Stimulated activated CD4-positive, alpha-beta T cell treated with anti-CD3 and anti-CD28 coated beads, Interleukin-4, amount 100 ng/mL, for 48 hours (primary cell): ENCODE measurements around the gene ACAN.

Experiments
- DNase-seq, 2 donors: peaks; one replicate each; pipeline ENCODE4 v3.0.0-alpha.2; 2020; ENCODE audit warnings: low read depth in 2 of 2

Gene ACAN

GRCh38 chr15:88843334-88843733 is 40.1 kb downstream of the ACAN start:
- DNase-seq = no peak

DNA sequence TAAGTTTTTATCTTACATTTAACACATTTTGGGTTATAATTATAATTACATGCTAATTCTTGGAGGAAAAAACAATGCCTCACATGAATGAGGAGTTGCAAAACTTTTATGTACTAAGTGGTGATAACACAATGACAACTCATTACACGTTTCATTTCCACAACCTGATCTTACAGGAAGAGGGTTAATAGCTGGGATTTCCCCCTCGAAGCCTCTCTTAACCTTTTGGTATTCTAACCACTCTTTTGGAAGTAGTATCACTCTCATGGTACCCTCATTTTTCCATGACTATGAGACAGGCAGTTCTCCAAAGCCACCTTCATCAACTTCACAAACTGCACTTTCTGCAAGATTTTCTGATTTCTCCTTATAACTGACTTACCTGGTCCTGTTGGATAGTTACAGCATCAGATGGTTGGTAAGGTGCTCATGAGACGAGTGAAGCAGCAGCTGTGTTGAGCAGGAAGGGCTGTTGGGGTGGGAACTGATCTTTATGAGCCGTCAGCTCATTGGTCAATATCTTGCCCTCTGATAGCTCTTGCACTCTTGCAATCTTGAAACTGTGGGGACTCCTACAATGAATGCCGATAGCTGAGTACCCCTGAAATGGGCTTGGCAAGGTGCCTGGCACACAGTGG is 41.6 kb downstream of the ACAN start:
- DNase-seq = no peak

- DNase-seq = no peak
Measured at GRCh38 chr15:88845616-88846015, 42.4 kb downstream of the ACAN start.

- DNase-seq = no peak
Measured at GRCh38 chr15:88847144-88847543, 43.9 kb downstream of the ACAN start.

- DNase-seq = no peak
Measured at GRCh38 chr15:88848203-88848602, 45.0 kb downstream of the ACAN start.

DNA sequence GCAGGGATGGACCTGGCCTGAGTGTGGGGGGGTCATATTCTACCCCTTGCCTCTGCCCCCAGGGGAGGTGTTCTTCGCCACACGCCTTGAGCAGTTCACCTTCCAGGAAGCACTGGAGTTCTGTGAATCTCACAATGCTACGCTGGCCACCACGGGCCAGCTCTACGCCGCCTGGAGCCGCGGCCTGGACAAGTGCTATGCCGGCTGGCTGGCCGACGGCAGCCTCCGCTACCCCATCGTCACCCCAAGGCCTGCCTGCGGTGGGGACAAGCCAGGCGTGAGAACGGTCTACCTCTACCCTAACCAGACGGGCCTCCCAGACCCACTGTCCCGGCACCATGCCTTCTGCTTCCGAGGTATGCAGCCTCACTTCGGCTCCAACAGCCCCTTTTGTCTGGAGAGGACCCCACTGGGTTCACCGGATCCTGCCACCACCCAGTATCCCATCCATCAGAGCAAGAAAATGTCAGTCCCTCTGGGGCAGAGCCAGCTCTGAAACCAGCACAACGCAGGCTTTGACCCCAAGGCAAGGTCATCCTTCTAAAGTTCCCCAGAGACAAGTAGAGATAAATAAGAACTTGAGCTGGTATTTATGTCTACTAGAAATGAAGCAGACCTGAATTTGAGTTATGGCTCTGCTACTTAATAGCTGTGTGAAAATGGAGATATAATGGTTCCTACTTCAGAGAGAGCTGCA is 46.3 kb downstream of the ACAN start:
- DNase-seq = no peak

DNA sequence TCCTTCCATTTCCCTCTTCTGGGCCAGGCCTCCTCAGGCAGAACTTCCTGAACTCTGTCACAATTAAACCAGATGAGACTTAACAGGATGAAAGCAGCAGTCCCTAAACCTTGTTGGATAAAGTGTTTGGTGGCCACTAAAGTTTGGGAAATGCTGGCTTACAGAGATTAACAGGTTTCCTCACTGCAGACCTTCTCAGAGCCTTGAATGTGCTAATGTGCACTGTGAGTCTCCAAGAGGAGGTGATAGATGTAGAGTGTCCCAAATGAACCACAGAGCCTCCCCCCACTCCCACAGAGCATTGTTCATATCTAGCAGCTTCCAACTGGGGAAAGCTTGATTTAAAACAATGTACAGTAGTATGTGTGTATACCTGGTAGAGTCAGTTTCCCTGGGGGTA is 49.2 kb downstream of the ACAN start:
- no peak for DNase-seq

- no peak for DNase-seq
Measured at GRCh38 chr15:88858934-88859333, 55.7 kb downstream of the ACAN start.

DNA sequence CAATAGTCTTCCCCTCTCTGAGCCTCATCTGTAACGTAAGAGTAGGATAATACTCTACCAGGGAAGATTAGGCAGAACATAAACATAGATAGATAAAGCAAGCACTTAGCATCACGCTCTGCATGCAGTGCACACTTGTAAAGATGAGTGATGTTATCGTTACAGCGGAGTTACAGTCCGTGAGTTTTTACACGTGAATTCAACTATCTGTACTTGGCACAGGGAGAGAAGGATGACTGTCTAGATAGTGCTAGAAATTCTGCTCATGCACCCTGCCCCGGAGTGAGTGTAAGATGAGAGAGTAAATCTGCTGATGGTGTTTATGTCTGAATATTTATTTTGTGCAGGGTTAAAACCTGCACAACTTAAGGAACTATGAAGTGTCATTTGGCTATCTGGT is 56.3 kb downstream of the ACAN start:
- DNase-seq = no peak

- DNase-seq = no peak
Measured at GRCh38 chr15:88860212-88860611, 57.0 kb downstream of the ACAN start.

DNA sequence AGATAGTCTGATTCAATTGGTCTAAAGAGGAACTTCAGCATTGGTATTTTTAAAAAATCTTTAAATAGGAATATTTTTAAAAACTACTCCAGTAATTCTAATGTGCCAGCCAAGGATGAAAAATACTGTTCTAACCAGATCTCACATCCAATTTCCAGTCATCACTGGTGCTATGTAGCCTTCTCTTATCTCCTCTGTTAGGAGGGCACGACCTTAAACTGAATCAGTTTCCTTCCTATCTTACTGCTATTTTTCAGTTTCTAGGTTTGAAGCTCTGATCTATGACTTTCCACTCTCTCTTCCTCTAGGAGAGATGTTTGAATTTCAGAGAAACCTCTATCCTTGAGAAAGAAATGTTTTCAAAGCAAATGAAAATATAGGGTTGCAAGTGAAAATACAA is 60.2 kb downstream of the ACAN start:
- DNase-seq = no peak

DNA sequence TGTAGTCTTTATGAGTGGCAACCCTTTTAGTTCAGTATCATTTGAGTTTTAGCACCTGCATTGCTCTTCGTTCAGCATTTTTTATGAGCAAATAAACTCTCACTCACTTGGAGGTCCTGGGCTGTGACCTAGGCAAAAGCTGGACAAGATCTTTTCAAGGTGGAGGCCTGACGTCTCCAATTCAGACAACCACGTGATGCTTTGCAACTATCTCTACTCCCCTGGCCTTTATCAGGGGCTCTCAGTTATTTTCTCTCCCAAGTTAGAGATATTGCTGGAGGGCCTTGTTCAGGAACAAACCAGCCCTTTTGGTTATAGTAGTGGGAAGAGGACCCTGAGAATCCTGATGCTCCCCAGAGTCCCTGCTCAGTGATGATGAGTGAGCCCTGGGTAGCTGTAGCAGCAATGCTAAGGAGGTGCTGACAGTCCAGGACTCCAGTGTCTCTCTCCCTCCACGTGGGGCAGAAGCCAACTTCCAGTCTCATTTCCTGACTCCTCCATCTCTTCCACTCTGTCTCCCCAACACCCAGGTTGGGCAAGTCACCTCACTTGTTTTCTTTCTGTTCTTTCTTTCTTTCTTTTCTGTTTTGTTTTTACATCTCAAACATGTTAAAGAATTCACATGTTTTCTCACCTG is 61.7 kb downstream of the ACAN start:
- no peak for DNase-seq

DNA sequence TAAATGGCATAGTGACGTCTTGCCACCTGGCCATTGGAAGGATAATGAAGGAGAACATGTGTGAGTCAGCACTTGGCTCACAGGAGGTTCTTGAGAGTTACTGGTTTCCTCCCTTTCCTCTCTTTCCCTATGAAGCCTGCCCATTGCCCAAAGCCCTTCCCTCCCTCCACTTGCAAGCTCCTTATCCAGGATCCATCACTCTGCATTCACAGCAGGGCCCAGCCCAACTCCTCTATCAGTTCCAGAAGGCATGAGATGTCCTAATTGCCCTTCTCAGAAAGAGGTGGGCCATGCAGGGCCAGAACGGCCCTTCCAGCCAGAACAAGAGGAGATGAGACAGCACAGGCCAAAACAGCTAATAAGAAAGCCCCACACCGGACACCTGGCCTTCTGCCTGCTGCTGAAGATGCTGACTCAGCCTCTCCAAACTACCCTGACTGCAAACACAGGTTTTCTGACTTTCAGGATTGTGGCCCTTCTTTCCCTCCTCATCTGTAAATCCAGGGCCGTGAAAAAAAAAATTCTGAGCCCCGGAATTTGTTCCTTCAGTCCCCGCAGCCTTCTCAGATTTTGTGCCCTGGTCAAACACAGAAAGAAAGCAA is 62.4 kb downstream of the ACAN start:
- DNase-seq = no peak

DNA sequence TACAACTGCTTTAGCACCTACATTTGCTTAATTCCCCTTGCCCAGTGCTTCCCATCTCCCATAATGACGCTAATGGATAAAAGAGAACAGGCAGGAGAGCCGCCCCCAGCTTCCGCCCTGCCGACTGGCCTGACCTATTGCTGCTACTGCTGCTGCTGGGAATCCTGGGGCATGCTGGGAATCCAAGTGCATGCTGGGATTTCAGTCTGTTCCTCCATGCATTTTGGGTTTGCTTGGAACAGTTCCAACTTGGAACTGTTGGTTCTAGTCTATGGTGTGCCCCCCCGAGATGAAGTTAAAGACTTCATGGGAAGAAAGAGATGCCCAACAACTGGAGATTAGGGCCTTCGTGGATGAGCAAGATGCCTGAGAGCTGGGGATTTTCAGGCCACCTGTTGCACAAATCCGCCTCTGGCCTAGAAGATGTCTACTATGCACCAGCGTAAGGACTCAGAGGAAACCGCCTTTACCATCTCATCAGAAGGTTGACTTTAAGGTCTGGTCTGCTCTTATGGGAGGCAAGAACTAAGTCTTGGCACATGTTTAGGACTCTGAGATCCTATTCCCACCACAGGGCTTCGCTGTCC is 63.2 kb downstream of the ACAN start:
- no peak for DNase-seq

DNA sequence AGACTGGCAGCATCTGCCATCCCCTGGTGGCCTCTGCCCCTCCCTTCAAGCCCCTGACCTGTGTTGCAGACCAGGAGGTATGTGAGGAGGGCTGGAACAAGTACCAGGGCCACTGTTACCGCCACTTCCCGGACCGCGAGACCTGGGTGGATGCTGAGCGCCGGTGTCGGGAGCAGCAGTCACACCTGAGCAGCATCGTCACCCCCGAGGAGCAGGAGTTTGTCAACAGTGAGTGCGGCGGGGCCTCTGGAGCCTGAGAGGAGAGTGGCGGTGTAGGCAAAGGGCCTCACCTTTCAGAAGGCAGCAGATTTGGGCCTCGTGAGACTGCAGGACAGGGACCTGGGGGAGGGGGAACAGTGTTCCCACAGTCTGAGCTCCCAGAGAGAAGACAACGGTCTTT is 68.1 kb downstream of the ACAN start:
- DNase-seq = no peak

GRCh38 chr15:88872106-88872505 is 68.9 kb downstream of the ACAN start:
- no peak for DNase-seq

DNA sequence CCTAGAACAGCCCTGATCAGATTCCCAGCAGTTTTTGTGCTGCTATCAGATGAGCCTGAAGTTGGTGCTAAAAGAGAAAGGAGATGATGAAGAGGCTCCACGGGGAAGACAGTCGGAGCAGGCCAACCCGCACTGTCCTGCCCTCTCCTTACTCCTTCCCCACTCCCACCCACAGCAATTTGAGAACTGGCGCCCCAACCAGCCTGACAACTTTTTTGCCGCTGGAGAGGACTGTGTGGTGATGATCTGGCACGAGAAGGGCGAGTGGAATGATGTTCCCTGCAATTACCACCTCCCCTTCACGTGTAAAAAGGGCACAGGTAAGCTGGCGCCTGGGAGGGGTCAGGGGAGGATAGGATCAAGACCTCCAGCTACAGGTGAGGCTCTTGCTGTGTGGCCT is 69.5 kb downstream of the ACAN start:
- no peak for DNase-seq

GRCh38 chr15:88873786-88874185 is 70.5 kb downstream of the ACAN start:
- DNase-seq = no peak

DNA sequence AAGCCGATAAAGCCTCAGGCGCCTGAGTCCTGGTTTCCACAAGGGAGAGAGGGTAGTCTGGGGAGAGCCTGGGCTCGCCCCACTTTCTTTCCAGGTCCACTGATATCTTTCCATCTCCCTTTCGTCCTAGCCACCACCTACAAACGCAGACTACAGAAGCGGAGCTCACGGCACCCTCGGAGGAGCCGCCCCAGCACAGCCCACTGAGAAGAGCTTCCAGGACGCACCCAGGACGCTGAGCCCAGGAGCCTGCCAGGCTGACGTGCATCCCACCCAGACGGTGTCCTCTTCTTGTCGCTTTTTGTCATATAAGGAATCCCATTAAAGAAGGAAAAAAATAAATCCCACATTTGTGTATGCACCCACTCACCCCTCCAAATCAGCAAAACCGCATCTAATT is 71.0 kb downstream of the ACAN start:
- no peak for DNase-seq

DNA sequence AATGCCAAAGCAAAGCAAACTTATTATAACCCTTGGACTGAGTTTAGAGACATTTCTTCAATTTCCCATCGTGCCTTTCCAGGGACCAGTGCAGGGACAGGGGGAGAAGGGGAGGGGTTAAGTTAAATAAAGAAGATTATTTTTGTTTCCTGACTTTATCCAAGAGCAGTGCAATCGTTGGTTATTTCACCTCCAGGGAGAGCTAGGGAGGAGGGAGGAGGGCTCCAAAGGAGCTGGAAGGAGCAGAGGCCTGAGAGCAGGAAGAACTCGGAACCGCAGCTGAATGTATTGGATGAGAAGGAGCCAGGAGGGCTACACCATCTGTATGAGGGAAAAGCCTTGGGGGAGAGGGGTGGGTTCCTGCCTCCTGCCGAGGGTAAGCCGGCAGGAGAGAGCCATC is 71.4 kb downstream of the ACAN start:
- no peak for DNase-seq

GRCh38 chr15:88876573-88876972 is 73.3 kb downstream of the ACAN start:
- DNase-seq = no peak

DNA sequence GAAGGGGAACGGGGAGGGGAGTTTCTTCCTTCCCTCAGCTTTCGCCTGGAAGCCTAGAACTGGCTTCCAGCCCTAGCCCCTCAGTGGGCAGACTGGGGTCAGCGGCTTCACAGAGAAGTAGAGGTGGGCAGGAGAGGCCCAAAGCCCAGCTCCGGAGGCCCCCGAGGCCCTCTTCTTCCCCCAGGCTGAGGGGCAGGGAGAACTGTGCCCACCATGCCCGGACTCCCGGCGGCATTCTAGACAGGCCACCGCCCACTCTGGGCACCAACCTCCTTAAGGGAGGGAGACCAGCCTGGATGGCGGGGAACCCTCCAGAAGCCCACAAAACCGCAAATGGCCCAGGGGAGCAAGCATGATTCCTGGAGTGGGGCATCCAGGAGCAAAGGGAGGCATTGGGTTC is 74.2 kb downstream of the ACAN start:
- no peak for DNase-seq

DNA sequence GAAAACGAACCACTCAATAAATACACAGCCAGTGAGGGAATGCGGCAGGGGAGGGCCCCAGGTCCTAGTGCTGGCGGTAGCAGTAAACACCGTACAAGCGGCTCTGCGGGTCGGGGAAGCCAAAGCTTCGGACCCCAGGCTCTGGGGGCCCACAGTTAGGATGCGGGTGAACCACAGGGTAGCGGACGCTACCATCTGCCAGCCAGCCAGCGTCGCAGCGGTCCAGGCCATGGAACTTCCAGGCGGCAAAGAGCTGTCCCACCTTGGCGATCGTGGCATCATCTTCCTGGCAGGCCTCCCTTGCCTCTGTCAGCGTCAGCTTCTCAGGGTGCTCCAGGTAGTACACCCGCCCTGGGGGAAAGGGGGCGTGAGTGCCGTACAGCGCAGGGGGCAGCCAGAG is 74.7 kb downstream of the ACAN start:
- no peak for DNase-seq
